HL-60/S4 treated with retinoic acid at 250 ng/mL for 4 days and 3 days (cell line): ENCODE measurements around the gene SKP2.
"Not testable (repeated sequence)": the region's sequence is repeated elsewhere in the genome, so short reads cannot be mapped to it uniquely, and the experiment has no call there.

Source experiments
- in situ Hi-C: fragments of 300-500 bp; cut with MboI; formaldehyde crosslinking; loops from 2 replicates; pipeline ENCODE4 v1.7.0; 2022; ENCODE audit warnings: low sequenced_read_pairs

SKP2 gene

GRCh38 chr5:36198281-36198680 lies 46.4 kb downstream of the SKP2 start:
- in situ Hi-C loops = no loop called here

DNA sequence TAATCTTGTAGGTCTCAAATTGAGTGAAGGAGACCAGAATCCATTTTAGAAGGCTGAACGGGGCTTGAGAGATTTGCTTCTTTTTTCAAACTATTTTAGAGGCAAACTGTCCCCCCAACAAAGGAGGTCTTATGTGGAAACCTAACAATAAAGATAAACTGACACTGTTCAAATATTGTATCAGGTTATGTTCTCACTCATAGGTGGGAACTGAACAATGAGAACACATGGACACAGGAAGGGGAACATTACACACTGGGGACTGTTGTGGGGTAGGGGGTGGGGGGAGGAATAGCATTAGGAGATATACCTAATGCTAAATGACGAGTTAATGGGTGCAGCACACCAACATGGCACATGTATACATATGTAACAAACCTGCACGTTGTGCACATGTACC lies 46.9 kb downstream of the SKP2 start:
- in situ Hi-C loops = not testable (repeated sequence)

DNA sequence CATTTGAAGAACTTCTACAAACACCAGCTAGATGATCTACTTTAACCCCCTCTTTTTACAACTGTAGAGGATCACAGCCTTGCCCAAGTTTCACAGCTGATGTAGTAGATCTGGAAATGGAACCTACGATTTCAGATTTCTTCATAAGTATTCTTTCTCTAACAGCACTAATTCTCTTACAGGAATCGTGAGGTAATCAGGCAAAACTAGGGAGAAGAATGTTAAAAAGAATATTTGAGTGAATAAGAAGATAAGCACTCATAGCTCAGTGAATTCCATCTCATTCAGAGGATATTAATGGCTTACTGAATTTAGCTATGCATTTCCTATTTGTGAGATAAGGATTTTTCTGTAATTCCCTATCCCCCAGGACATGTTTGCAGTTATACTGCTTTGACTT lies 47.7 kb downstream of the SKP2 start:
- in situ Hi-C loops = no loop called here

- in situ Hi-C loops = no loop called here
These were observed 48.6 kb downstream of the SKP2 start for GRCh38 chr5:36200513-36200912.

GRCh38 chr5:36202521-36202961 lies 50.6 kb downstream of the SKP2 start:
- in situ Hi-C loops = no loop called here

- in situ Hi-C loops = no loop called here
These were observed 53.4 kb downstream of the SKP2 start for GRCh38 chr5:36205329-36205728.

- in situ Hi-C loops = no loop called here
These were observed 55.0 kb downstream of the SKP2 start for GRCh38 chr5:36206913-36207312.

DNA sequence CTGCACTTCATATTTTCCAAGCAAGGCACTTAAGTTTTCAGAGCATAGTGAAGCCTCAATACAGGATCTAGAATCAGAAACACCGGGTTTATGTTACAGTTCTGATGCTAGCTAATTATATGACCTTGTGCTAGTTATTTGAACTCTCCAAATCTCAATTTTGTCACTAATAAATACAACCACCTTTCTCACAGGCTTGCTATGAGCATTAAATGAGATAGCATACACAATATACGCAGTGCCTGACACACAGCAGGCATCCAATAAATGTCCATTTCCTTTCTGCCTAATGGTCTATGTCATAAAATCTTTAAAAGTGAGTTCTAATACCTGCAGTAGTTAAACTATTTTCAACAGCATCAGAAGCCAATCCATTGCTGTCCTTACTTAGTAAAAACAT lies 56.9 kb downstream of the SKP2 start:
- in situ Hi-C loops = no loop called here

GRCh38 chr5:36209664-36210063 lies 57.8 kb downstream of the SKP2 start:
- in situ Hi-C loops = no loop called here

DNA sequence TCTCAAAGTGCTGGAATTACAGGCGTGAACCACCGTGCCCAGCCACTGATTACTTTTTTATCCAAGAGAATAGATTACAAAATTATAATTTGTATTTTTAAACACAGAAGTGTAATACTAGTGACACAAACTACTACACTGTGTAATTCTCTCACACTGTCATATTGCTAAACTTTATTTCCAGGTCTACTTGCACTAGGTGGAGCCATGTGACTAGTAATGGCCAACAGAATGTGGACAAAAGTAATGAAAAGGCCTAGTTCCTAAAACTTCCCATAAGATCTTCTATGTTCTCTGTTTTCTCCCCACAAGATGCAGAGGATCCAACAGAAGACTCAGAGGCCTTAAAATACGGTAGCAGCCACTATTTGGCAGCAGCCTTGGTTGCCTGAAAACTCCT lies 62.5 kb downstream of the SKP2 start:
- in situ Hi-C loops = no loop called here

- in situ Hi-C loops = no loop called here
These were observed 64.0 kb downstream of the SKP2 start for GRCh38 chr5:36215910-36216309.

DNA sequence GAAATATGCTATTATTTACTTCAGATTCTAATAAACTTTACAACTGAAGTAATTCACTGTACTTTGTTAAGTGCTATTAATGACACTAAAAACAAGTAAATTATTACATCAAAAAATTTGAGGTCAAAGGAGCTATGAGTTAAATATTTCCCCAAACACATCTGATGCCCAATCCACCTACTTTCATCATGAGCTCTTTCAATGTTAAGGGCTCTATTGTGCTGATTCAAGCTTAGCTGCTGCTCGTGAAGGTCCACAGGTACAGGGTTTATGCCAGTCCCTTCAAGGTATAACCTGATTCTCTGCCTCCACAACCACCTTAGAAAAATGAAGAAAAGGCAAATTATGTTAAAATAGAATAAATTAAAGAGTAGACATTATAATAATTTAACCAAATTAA lies 65.7 kb downstream of the SKP2 start:
- in situ Hi-C loops = no loop called here

DNA sequence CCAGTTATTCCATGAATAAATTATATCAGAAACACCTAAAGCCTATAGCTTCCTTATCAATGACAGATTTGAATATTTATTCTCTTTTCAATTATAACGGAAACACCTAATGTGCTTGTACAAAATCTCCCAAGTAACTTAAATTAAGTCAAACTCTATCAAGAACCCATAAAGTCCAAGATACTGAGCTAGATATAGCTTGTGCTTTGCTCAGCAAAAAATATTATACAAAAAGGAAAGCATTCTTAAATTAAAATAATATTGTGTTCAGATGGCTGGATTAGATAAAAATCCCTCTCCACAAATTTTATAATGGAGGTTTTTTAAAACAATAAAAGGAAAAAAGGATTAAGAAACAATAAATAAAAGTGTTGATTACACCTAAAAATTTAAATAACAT lies 66.1 kb downstream of the SKP2 start:
- in situ Hi-C loops = no loop called here

DNA sequence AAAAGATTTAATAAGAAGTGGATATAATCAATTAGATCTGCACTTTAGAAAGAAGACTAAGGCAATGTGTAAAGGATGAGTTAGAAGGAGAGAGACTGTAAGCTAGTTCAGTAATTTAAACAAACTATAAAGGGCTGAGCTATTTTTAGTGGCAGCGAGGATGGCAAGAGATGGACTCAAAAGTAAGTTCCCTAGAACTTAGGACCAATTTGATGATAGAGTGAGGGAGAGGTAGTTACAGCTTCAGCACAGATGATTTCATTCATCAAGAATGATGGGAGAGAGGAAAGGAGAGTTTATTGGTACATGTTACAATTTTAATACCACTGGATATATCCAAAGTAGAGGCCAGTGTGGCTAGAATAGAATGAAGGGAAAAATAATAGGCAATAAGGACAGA lies 70.7 kb downstream of the SKP2 start:
- in situ Hi-C loops = no loop called here

DNA sequence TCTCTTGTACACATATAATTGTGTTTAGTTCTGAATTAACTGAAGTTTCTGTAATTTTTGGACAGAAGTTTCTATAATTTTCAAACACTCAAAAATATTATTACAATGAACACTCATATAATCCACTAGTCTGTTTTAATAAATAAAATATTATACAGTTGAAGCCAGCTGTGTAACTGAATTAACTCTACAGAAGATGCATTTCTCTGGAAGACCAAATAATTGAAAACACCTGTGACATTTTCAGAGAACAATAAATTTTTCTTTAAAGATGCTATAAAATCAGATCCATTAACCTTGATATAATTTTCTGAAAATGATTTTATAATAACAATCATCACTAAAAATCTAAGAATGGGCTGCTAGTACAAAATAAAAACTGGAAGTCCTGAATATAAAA lies 75.1 kb downstream of the SKP2 start:
- in situ Hi-C loops = no loop called here

GRCh38 chr5:36228505-36228904 lies 76.6 kb downstream of the SKP2 start:
- in situ Hi-C loops = no loop called here

GRCh38 chr5:36230151-36230790 lies 78.4 kb downstream of the SKP2 start:
- in situ Hi-C loops = no loop called here

GRCh38 chr5:36232533-36232932 lies 80.6 kb downstream of the SKP2 start:
- in situ Hi-C loops = no loop called here
